DND-41 (cell line): ENCODE data around the gene KSR2.

Source experiments
- EZH2 ChIP-seq: IDR thresholded peaks from 3 replicates; pipeline ENCODE4 v1.6.1; 2012; ENCODE audit warnings: borderline replicate concordance, low read depth, mild to moderate bottlenecking, moderate library complexity, low read length, inconsistent platforms; ENCODE audit not compliant: severe bottlenecking
- TF ChIP-seq, protein P1 (sequence below): IDR thresholded peaks from 2 replicates; pipeline ENCODE4 v1.5.1; 2012; ENCODE audit warnings: borderline replicate concordance, low read length, moderate library complexity, mild to moderate bottlenecking; ENCODE audit not compliant: poor library complexity, severe bottlenecking; ENCODE audit errors: extremely low read depth

- TF ChIP-seq, protein P1, sequence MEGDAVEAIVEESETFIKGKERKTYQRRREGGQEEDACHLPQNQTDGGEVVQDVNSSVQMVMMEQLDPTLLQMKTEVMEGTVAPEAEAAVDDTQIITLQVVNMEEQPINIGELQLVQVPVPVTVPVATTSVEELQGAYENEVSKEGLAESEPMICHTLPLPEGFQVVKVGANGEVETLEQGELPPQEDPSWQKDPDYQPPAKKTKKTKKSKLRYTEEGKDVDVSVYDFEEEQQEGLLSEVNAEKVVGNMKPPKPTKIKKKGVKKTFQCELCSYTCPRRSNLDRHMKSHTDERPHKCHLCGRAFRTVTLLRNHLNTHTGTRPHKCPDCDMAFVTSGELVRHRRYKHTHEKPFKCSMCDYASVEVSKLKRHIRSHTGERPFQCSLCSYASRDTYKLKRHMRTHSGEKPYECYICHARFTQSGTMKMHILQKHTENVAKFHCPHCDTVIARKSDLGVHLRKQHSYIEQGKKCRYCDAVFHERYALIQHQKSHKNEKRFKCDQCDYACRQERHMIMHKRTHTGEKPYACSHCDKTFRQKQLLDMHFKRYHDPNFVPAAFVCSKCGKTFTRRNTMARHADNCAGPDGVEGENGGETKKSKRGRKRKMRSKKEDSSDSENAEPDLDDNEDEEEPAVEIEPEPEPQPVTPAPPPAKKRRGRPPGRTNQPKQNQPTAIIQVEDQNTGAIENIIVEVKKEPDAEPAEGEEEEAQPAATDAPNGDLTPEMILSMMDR = no peak
- TF ChIP-seq EZH2 = no peak
Measured at GRCh38 chr12:117707861-117708260, 260.9 kb downstream of the KSR2 start.
